Stomach (tissue), 9 donors: ENCODE measurements around the gene SELENOK. TPM values are rescaled to one million over a fixed set of nuclear protein-coding genes. Genes with fewer than 3 reads are reported as not detected.

Experiments used
- DNase-seq, 2 donors: peaks; one replicate each; pipeline versions ENCODE4 v3.0.0 to v3.0.0-alpha.2; 2013 to 2019
- H3K27ac ChIP-seq, 5 donors: fragments of 200-600 bp in 4 of 5; sonication (generic) in 4 of 5; one replicate each; pipeline ENCODE4 v1.5.1; 2013 to 2019; ENCODE audit warnings: mild to moderate bottlenecking in 1 of 5, moderate library complexity in 1 of 5
- H3K27me3 ChIP-seq, 3 donors: fragments of 200-600 bp; sonication (generic); one replicate each; pipeline ENCODE4 v1.5.1; 2017 to 2019; ENCODE audit warnings: mixed run types in 1 of 3
- H3K36me3 ChIP-seq, 4 donors: fragments of 200-600 bp; sonication (generic); 1 replicate in 3 of 4; 2 replicates in 1 of 4; pipeline ENCODE4 v1.5.1; 2016 to 2019
- H3K4me1 ChIP-seq, 4 donors: fragments of 200-600 bp; sonication (generic); one replicate each; pipeline ENCODE4 v1.5.1; 2016 to 2019
- H3K4me3 ChIP-seq, 4 donors: fragments of 200-600 bp; sonication (generic) in 3 of 4; one replicate each; pipeline ENCODE4 v1.5.1; 2016 to 2019; ENCODE audit warnings: mild to moderate bottlenecking in 1 of 4
- H3K9me3 ChIP-seq, 4 donors: fragments of 200-600 bp; sonication (generic); one replicate each; pipeline ENCODE4 v1.5.1; 2016 to 2019
- CTCF ChIP-seq, 7 experiments: fragments of 450-650 bp in 4 of 7; fragments of 200-600 bp in 3 of 7; sonication (generic) in 3 of 7; IDR thresholded peaks; one replicate each; pipeline ENCODE4 v1.5.1; 2016 to 2019; ENCODE audit warnings: antibody characterized with exemption in 7 of 7, control low read depth in 2 of 7, mild to moderate bottlenecking in 1 of 7
- EP300 ChIP-seq: sonication (generic); formaldehyde crosslinking; IDR thresholded peaks from one replicate; pipeline ENCODE4 v1.6.1; 2017; ENCODE audit warnings: antibody characterized with exemption
- POLR2A ChIP-seq, 4 donors: fragments of 450-650 bp; IDR thresholded peaks; one replicate each; pipeline ENCODE4 v1.6.1; 2016; ENCODE audit warnings: antibody characterized with exemption in 4 of 4, control low read depth in 2 of 4, mild to moderate bottlenecking in 1 of 4, moderate library complexity in 1 of 4
- POLR2AphosphoS5 ChIP-seq, 3 donors: sonication (generic); formaldehyde crosslinking; IDR thresholded peaks; one replicate each; pipeline ENCODE4 v1.6.1; 2016; ENCODE audit warnings: antibody characterized with exemption in 3 of 3
- WGBS, 5 donors: extraction: QIAGEN DNeasy Blood & Tissue Kit in 3 of 5; methylation state at CpG; one replicate each; pipeline versions ENCODE4 v1.1.5 to v1.1.7; 2013 to 2018; 5-methylcytosine and 5-hydroxymethylcytosine counted together
- intact Hi-C: fragments of 100-400 bp; cut with DNase I; formaldehyde crosslinking; loops from one replicate; pipeline ENCODE4 v1.15.1; 2023; ENCODE audit warnings: low total_unique reads
- polyA plus RNA-seq, 3 donors: library from polyadenylated mRNA; stranded (reverse); fragments of 200-250 nt; gene quantifications; one replicate each; pipeline ENCODE4 v1.2.3, GENCODE V29; 2013
- total RNA-seq, 5 donors: library from RNA; depleted of rRNA; stranded (reverse); fragments of >200 nt; gene quantifications; one replicate each; pipeline versions ENCODE4 v1.1.0 to v1.2.3, GENCODE V29; 2014 to 2016
- donor health status: healthy with polysubstance abuse.
- donor health status: Bipolar disorder and iron deficiency.
- donor health status: healthy.

Gene SELENOK
- total and polyA plus RNA-seq, 8 donors, result 19.4 to 143 (median 68.1) TPM

- peaks cover 18 to 63% (median 58%) of the 10 kb centered on the region in 4 donors for H3K36me3 ChIP-seq
- 89 to 93% (median 90%) methylated on average over 6 of the region's 6 CpGs for WGBS, 5 donors
- intact Hi-C loops, result no loop called here
- peaks cover 0 to 9% (median 0%) of the 10 kb centered on the region in 4 donors for H3K4me1 ChIP-seq
- H3K9me3 ChIP-seq, result no peaks in the 10 kb centered on the region
- H3K4me3 ChIP-seq, result no peak overlapping the region
- DNase-seq, result no peak
- no peak for TF ChIP-seq EP300
- TF ChIP-seq POLR2A (IDR thresholded peaks at IDR 0.05), result no peak
- no peak for TF ChIP-seq POLR2AphosphoS5 (IDR thresholded peaks at IDR 0.05)
- no peak for TF ChIP-seq CTCF (IDR thresholded peaks at IDR 0.05)
- no peaks in the 10 kb centered on the region for H3K27me3 ChIP-seq
- no peak overlapping the region for H3K27ac ChIP-seq
Measured at GRCh38 chr3:53859178-53859577, 32.5 kb downstream of the SELENOK start.

- peaks cover 14 to 54% (median 48%) of the 10 kb centered on the region in 4 donors for H3K36me3 ChIP-seq
- no peak overlapping the region for H3K4me3 ChIP-seq
- 72 to 84% (median 75%) methylated on average over 7 of the region's 7 CpGs for WGBS, 5 donors
- no peak for TF ChIP-seq EP300
- no peak for TF ChIP-seq CTCF (IDR thresholded peaks at IDR 0.05)
- no peak for TF ChIP-seq POLR2A (IDR thresholded peaks at IDR 0.05)
- no peak for TF ChIP-seq POLR2AphosphoS5 (IDR thresholded peaks at IDR 0.05)
- H3K27me3 ChIP-seq, result no peaks in the 10 kb centered on the region
- H3K9me3 ChIP-seq, result no peaks in the 10 kb centered on the region
- no peak for DNase-seq
- H3K4me1 ChIP-seq, result peaks cover 0 to 9% (median 0%) of the 10 kb centered on the region in 4 donors
- no peak overlapping the region for H3K27ac ChIP-seq
- intact Hi-C loops, result no loop called here
Measured at GRCh38 chr3:53858096-53858741, 33.4 kb downstream of the SELENOK start.

GRCh38 chr3:53856964-53857363, 34.7 kb downstream of the SELENOK start:
- intact Hi-C loops, result no loop called here
- Histone ChIP-seq H3K27ac (no peak overlapping the region), H3K36me3 (peaks cover 8 to 41% (median 36%) of the 10 kb centered on the region in 4 donors), H3K27me3 (no peaks in the 10 kb centered on the region), H3K4me3 (no peak overlapping the region), H3K9me3 (no peaks in the 10 kb centered on the region), H3K4me1 (peaks cover 0 to 9% (median 0%) of the 10 kb centered on the region in 4 donors)
- TF ChIP-seq POLR2AphosphoS5 (IDR thresholded peaks at IDR 0.05) (no peak), POLR2A (IDR thresholded peaks at IDR 0.05) (no peak), EP300 (no peak), CTCF (IDR thresholded peaks at IDR 0.05) (no peak)
- WGBS, 5 donors, result 67 to 85% (median 75%) methylated on average over 7 of the region's 7 CpGs
- DNase-seq, result no peak

- no peak overlapping the region for H3K4me3 ChIP-seq
- intact Hi-C loops, result no loop called here
- WGBS, 5 donors, result 29 to 50% (median 33%) methylated on average over 5 of the region's 5 CpGs
- H3K27ac ChIP-seq, result no peak overlapping the region
- peaks cover 8 to 15% (median 10%) of the 10 kb centered on the region in 4 donors for H3K4me1 ChIP-seq
- peaks cover 0 to 31% (median 9%) of the 10 kb centered on the region in 3 donors for H3K27me3 ChIP-seq
- no peaks in the 10 kb centered on the region for H3K36me3 ChIP-seq
- no peak for TF ChIP-seq POLR2A (IDR thresholded peaks at IDR 0.05)
- no peak for TF ChIP-seq EP300
- DNase-seq, result peak; percentile 68 to 81
- no peaks in the 10 kb centered on the region for H3K9me3 ChIP-seq
Measured at GRCh38 chr3:53850895-53851294, 40.8 kb downstream of the SELENOK start.

GRCh38 chr3:53849916-53850315, 41.7 kb downstream of the SELENOK start:
- no peak overlapping the region for H3K27ac ChIP-seq
- H3K36me3 ChIP-seq, result no peaks in the 10 kb centered on the region
- peaks cover 9 to 24% (median 19%) of the 10 kb centered on the region in 4 donors for H3K4me1 ChIP-seq
- DNase-seq, result no peak
- intact Hi-C loops, result no loop called here
- H3K4me3 ChIP-seq, result no peak overlapping the region
- no peaks in the 10 kb centered on the region for H3K9me3 ChIP-seq
- H3K27me3 ChIP-seq, result peaks cover 0 to 41% (median 18%) of the 10 kb centered on the region in 3 donors
- TF ChIP-seq POLR2A (IDR thresholded peaks at IDR 0.05) (no peak), CTCF (IDR thresholded peaks at IDR 0.05) (no peak), POLR2AphosphoS5 (IDR thresholded peaks at IDR 0.05) (no peak), EP300 (no peak)
- WGBS, 5 donors, result 91 to 98% (median 96%) methylated on average over 7 of the region's 7 CpGs
